Stomach (tissue), 4 donors: ENCODE results near the gene TMEM267.

Experiments used
- EP300 ChIP-seq: sonication (generic); formaldehyde crosslinking; IDR thresholded peaks from one replicate; pipeline ENCODE4 v1.6.1; 2017; ENCODE audit warnings: antibody characterized with exemption
- POLR2AphosphoS5 ChIP-seq, 3 donors: sonication (generic); formaldehyde crosslinking; IDR thresholded peaks; one replicate each; pipeline ENCODE4 v1.6.1; 2016; ENCODE audit warnings: antibody characterized with exemption in 3 of 3
- TF ChIP-seq, protein P1 (sequence below), 7 experiments: fragments of 450-650 bp in 4 of 7; fragments of 200-600 bp in 3 of 7; sonication (generic) in 3 of 7; IDR thresholded peaks; one replicate each; pipeline ENCODE4 v1.5.1; 2016 to 2019; ENCODE audit warnings: antibody characterized with exemption in 7 of 7, control low read depth in 2 of 7, mild to moderate bottlenecking in 1 of 7

DNA sequence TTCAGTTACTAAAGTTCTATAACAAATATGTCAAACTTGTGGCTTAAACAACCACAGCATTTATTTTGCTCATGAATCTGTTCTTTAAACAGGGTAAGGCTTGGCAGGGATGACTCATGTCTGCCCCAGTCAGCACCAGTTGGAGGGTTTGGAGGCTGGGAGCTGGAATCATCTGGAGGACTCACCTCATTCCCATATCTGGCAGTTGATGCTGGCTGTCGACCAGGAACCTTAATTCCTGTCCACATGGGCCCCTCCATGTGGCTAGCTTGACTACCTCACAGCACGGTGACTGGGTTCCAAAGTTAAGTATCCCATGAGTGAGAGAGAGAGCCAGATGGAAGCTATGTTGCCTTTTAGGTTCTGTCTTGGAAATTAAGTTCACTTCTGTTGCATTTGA lies 57.7 kb downstream of the TMEM267 start:
- TF ChIP-seq, protein P1, sequence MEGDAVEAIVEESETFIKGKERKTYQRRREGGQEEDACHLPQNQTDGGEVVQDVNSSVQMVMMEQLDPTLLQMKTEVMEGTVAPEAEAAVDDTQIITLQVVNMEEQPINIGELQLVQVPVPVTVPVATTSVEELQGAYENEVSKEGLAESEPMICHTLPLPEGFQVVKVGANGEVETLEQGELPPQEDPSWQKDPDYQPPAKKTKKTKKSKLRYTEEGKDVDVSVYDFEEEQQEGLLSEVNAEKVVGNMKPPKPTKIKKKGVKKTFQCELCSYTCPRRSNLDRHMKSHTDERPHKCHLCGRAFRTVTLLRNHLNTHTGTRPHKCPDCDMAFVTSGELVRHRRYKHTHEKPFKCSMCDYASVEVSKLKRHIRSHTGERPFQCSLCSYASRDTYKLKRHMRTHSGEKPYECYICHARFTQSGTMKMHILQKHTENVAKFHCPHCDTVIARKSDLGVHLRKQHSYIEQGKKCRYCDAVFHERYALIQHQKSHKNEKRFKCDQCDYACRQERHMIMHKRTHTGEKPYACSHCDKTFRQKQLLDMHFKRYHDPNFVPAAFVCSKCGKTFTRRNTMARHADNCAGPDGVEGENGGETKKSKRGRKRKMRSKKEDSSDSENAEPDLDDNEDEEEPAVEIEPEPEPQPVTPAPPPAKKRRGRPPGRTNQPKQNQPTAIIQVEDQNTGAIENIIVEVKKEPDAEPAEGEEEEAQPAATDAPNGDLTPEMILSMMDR (IDR thresholded peaks at IDR 0.05) = no peak
- TF ChIP-seq POLR2AphosphoS5 (IDR thresholded peaks at IDR 0.05) (no peak), EP300 (no peak)
